Measurements from ENCODE around the gene REG1B.

DNA sequence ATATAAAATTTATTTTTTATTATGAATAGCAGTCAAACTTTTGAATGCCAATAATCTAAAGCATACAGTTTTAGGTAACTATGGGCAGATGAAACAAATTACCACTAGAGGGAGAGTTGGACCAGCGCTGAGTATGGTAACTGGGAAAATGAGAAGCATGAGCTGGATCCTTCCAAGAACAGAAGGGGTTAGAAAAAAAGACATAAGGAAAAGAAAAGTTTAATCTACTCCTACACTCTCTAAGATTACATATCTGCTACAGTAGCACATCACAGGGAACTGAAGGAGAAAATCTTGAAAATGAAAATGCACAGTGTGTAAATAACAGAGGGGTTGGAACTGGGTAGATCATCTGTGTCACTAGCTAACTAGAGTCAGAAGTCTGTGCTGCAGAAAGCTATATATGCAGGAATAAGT, 46.8 kb downstream of the REG1B start:
- TF ChIP-seq, protein P1, sequence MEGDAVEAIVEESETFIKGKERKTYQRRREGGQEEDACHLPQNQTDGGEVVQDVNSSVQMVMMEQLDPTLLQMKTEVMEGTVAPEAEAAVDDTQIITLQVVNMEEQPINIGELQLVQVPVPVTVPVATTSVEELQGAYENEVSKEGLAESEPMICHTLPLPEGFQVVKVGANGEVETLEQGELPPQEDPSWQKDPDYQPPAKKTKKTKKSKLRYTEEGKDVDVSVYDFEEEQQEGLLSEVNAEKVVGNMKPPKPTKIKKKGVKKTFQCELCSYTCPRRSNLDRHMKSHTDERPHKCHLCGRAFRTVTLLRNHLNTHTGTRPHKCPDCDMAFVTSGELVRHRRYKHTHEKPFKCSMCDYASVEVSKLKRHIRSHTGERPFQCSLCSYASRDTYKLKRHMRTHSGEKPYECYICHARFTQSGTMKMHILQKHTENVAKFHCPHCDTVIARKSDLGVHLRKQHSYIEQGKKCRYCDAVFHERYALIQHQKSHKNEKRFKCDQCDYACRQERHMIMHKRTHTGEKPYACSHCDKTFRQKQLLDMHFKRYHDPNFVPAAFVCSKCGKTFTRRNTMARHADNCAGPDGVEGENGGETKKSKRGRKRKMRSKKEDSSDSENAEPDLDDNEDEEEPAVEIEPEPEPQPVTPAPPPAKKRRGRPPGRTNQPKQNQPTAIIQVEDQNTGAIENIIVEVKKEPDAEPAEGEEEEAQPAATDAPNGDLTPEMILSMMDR (IDR thresholded peaks at IDR 0.05), result peak in 2 of 4 experiments; percentile 16 to 17
- no peak for TF ChIP-seq POLR2A (IDR thresholded peaks at IDR 0.05)

Data from prostate gland (tissue), 2 donors.